GM19025 (cell line): ENCODE data around the gene DDX51.

Experiments
- ATAC-seq: cut with Tn5 transposase; IDR thresholded peaks from one replicate; pipeline ENCODE4 v1.9.1; 2021; ENCODE audit warnings: mild to moderate bottlenecking, low read depth, moderate library complexity; ENCODE audit not compliant: unreplicated experiment

The DDX51 gene

GRCh38 chr12:132169376-132169775, 25.3 kb upstream of the DDX51 start:
- ATAC-seq: no peak

GRCh38 chr12:132168311-132169031, 24.4 kb upstream of the DDX51 start:
- ATAC-seq: no peak

- no peak for ATAC-seq
These were observed 23.6 kb upstream of the DDX51 start for GRCh38 chr12:132167611-132168310.

- no peak for ATAC-seq
These were observed 22.9 kb upstream of the DDX51 start for GRCh38 chr12:132166801-132167591.

GRCh38 chr12:132166093-132166492, 22.0 kb upstream of the DDX51 start:
- ATAC-seq: no peak

GRCh38 chr12:132165584-132165983, 21.5 kb upstream of the DDX51 start:
- ATAC-seq: no peak

GRCh38 chr12:132164426-132164825, 20.3 kb upstream of the DDX51 start:
- no peak for ATAC-seq

- no peak for ATAC-seq
These were observed 19.8 kb upstream of the DDX51 start for GRCh38 chr12:132163911-132164288.

GRCh38 chr12:132163041-132163910, 19.2 kb upstream of the DDX51 start:
- ATAC-seq: no peak

- ATAC-seq: no peak
These were observed 18.5 kb upstream of the DDX51 start for GRCh38 chr12:132162508-132163031.

- ATAC-seq: no peak
These were observed 17.8 kb upstream of the DDX51 start for GRCh38 chr12:132161796-132162507.

- ATAC-seq: no peak
These were observed 17.1 kb upstream of the DDX51 start for GRCh38 chr12:132161036-132161781.

- no peak for ATAC-seq
These were observed 16.5 kb upstream of the DDX51 start for GRCh38 chr12:132160601-132161035.

- no peak for ATAC-seq
These were observed 15.9 kb upstream of the DDX51 start for GRCh38 chr12:132160016-132160415.

- no peak for ATAC-seq
These were observed 15.5 kb upstream of the DDX51 start for GRCh38 chr12:132159555-132160003.

- no peak for ATAC-seq
These were observed 14.8 kb upstream of the DDX51 start for GRCh38 chr12:132158677-132159554.

- ATAC-seq: no peak
These were observed 13.8 kb upstream of the DDX51 start for GRCh38 chr12:132157733-132158409.
